Thyroid gland (tissue), 4 donors: Measurements from ENCODE around the gene SOST. TPM values are rescaled to one million over a fixed set of nuclear protein-coding genes. Genes with fewer than 3 reads are reported as not detected.

Source experiments
- DNase-seq, 2 donors: peaks; one replicate each; pipeline ENCODE4 v3.0.0-alpha.2; 2019
- H3K27ac ChIP-seq, 3 donors: fragments of 200-600 bp; sonication (generic); 1 replicate in 2 of 3; 2 replicates in 1 of 3; pipeline ENCODE4 v1.5.1; 2016 to 2019; ENCODE audit warnings: mild to moderate bottlenecking in 1 of 3, moderate library complexity in 1 of 3
- H3K27me3 ChIP-seq: fragments of 200-600 bp; sonication (generic); one replicate; pipeline ENCODE4 v1.5.1; 2019
- H3K36me3 ChIP-seq, 2 donors: fragments of 200-600 bp; sonication (generic); one replicate each; pipeline ENCODE4 v1.5.1; 2016 to 2019
- H3K4me1 ChIP-seq, 2 donors: fragments of 200-600 bp; sonication (generic); one replicate each; pipeline ENCODE4 v1.5.1; 2017 to 2019
- H3K4me3 ChIP-seq, 3 donors: fragments of 200-600 bp; sonication (generic); replicated peaks in 1 of 3; 1 replicate in 2 of 3; 2 replicates in 1 of 3; pipeline ENCODE4 v1.5.1; 2016; ENCODE audit warnings: mild to moderate bottlenecking in 1 of 3
- H3K9me3 ChIP-seq: fragments of 200-600 bp; sonication (generic); one replicate; pipeline ENCODE4 v1.5.1; 2017
- CTCF ChIP-seq, 6 experiments: fragments of 200-600 bp in 3 of 6; fragments of 450-650 bp in 3 of 6; sonication (generic) in 3 of 6; IDR thresholded peaks; one replicate each; pipeline ENCODE4 v1.5.1; 2016 to 2019; ENCODE audit warnings: antibody characterized with exemption in 6 of 6, mild to moderate bottlenecking in 2 of 6, inconsistent platforms in 1 of 6, moderate library complexity in 1 of 6
- POLR2A ChIP-seq, 2 donors: fragments of 450-650 bp; IDR thresholded peaks; one replicate each; pipeline ENCODE4 v1.6.1; 2017; ENCODE audit warnings: antibody characterized with exemption in 2 of 2, mild to moderate bottlenecking in 2 of 2, moderate library complexity in 1 of 2
- WGBS, 2 donors: methylation state at CpG; one replicate each; pipeline ENCODE4 v1.1.5; 2017; 5-methylcytosine and 5-hydroxymethylcytosine counted together
- intact Hi-C: fragments of 100-400 bp; cut with DNase I; formaldehyde crosslinking; loops from one replicate; pipeline ENCODE4 v1.15.1; 2023
- total RNA-seq, 4 donors: library from RNA; depleted of rRNA; stranded (reverse); fragments of >200 nt; gene quantifications; one replicate each; pipeline ENCODE4 v1.2.3, GENCODE V29; 2016

SOST gene
- total RNA-seq, 4 donors from 2014 or later: not detected

GRCh38 chr17:43782913-43783680 is 24.5 kb upstream of the SOST start:
- Histone ChIP-seq H3K4me3 (no peak overlapping the region), H3K9me3 (no peaks in the 10 kb centered on the region), H3K27me3 (no peaks in the 10 kb centered on the region), H3K27ac (no peak overlapping the region), H3K36me3 (no peaks in the 10 kb centered on the region), H3K4me1 (peaks cover 0 to 11% of the 10 kb centered on the region in 2 donors)
- 81 to 86% methylated on average over 15 of the region's 15 CpGs for WGBS, 2 donors
- intact Hi-C loops: loop anchor here (5.0 kb wide), 1 partner anchor 49 kb away; the partner anchor contains the start of gene MPP3
- no peak for DNase-seq
- TF ChIP-seq CTCF (IDR thresholded peaks at IDR 0.05): no peak
- TF ChIP-seq POLR2A (IDR thresholded peaks at IDR 0.05): no peak

GRCh38 chr17:43780135-43780534 is 21.5 kb upstream of the SOST start, which contains the start of gene CFAP97D1:
TSS of gene CFAP97D1 (plus strand) at chr17:43780435. CDS start at chr17:43780463, 28 bp downstream.
- Histone ChIP-seq H3K4me1 (peaks cover 9 to 27% of the 10 kb centered on the region in 2 donors), H3K27me3 (no peaks in the 10 kb centered on the region), H3K4me3 (peak within 1 kb of the TSS in 2 of 3 donors; percentile 27 to 99), H3K9me3 (no peaks in the 10 kb centered on the region), H3K36me3 (no peaks in the 10 kb centered on the region), H3K27ac (peak within 1 kb of the TSS; percentile 64 to 100 (median 100))
- intact Hi-C loops: loop anchor here (5.0 kb wide), 1 partner anchor 52 kb away; the partner anchor contains the start of gene MPP3
- WGBS, 2 donors: 41 to 53% methylated on average over 6 to 7 of the region's 7 CpGs
- peak in 1 of 2 donors; percentile 15 for DNase-seq
- TF ChIP-seq POLR2A (IDR thresholded peaks at IDR 0.05) (no peak), CTCF (IDR thresholded peaks at IDR 0.05) (no peak)

- WGBS, 2 donors: 10% methylated on average over 19 to 26 of the region's 26 CpGs
- Histone ChIP-seq H3K9me3 (no peaks in the 10 kb centered on the region), H3K27me3 (no peaks in the 10 kb centered on the region), H3K4me1 (peaks cover 9 to 27% of the 10 kb centered on the region in 2 donors), H3K36me3 (peaks cover 1 to 5% of the 10 kb centered on the region in 2 donors), H3K4me3 (peak overlapping the region in 2 of 3 donors; percentile 27 to 99), H3K27ac (peak overlapping the region; percentile 64 to 100 (median 100))
- TF ChIP-seq CTCF (IDR thresholded peaks at IDR 0.05) (peak in 3 of 6 experiments; percentile 22 to 35 (median 23)), POLR2A (IDR thresholded peaks at IDR 0.05) (no peak)
- DNase-seq: peak; percentile 45 to 63
- intact Hi-C loops: loop anchor here (5.0 kb wide), 1 partner anchor 53 kb away; the partner anchor contains the start of gene MPP3
These were observed 20.8 kb upstream of the SOST start for GRCh38 chr17:43779145-43780125.

- 0% methylated on average over 1 to 48 of the region's 100 CpGs for WGBS, 2 donors
- DNase-seq: peak; percentile 98 to 99
- intact Hi-C loops: no loop called here
These were observed 19.9 kb upstream of the SOST start, which contains the start of gene DUSP3 for GRCh38 chr17:43778337-43779144. TSS of gene DUSP3 (minus strand) at chr17:43778977. CDS start at chr17:43778924, 53 bp downstream.

More at GRCh38 chr17:43778337-43779144, 19.9 kb upstream of the SOST start, which contains the start of gene DUSP3:
- Histone ChIP-seq H3K9me3 (no peaks in the 10 kb centered on the region), H3K4me3 (peak within 1 kb of the TSS; percentile 72 to 99 (median 90)), H3K4me1 (peaks cover 9 to 27% of the 10 kb centered on the region in 2 donors), H3K36me3 (peaks cover 10 to 13% of the 10 kb centered on the region in 2 donors), H3K27ac (peak within 1 kb of the TSS; percentile 99 to 100 (median 100)), H3K27me3 (no peaks in the 10 kb centered on the region)
- TF ChIP-seq CTCF (IDR thresholded peaks at IDR 0.05) (no peak), POLR2A (IDR thresholded peaks at IDR 0.05) (peak; percentile 90 to 96)
